ENCODE data around the gene RIT2.
"Not testable (repeated sequence)": the region's sequence is repeated elsewhere in the genome, so short reads cannot be mapped to it uniquely, and the experiment has no call there.

RIT2 gene

DNA sequence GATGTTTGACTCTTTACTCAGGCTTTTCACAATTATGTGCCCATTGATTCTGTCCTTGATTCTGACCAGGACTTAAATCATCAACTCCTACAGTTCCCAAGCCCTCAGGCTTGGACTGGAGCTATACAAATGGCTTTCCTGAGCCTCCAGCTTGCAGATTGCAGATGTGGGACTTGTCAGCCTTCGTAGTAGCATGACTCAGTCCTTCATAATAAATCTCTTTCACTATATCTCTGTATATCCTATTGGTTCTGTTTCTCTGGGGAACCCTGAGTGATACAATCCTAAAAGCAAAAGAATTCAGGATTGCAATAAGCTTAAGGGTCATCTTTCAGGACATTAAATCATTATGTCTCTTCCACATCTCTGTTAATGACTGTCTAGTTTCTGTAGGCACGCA is 356.6 kb downstream of the RIT2 start:
- no peak for DNase-seq (ENCODE audit: low spot score)

- no peak for DNase-seq (ENCODE audit: low spot score)
Measured at GRCh38 chr18:42756214-42756613, 359.3 kb downstream of the RIT2 start.

DNA sequence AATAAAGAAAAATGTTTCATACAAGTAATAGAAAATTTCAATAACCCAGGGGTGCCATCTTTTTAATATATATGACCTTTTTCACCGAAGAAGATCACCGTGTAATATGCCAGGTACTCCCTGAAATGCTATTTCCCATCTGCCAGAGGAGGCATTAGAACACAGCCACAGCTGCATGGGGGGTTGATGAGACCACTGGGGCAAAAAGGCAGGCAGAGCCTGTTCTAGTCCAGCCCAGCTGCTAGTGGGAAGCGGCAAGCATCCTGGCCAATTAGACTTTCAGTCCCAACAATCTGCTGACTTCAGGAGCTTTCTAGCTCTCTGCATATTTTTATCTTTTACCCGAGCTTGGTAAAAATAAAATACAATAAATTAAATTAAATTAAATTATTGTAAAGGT is 362.6 kb downstream of the RIT2 start:
- no peak for DNase-seq (ENCODE audit: low spot score)

- DNase-seq (ENCODE audit: low spot score), result no peak
Measured at GRCh38 chr18:42746794-42747193, 368.7 kb downstream of the RIT2 start.

GRCh38 chr18:42745931-42746330 is 369.6 kb downstream of the RIT2 start:
- DNase-seq (ENCODE audit: low spot score), result no peak

DNA sequence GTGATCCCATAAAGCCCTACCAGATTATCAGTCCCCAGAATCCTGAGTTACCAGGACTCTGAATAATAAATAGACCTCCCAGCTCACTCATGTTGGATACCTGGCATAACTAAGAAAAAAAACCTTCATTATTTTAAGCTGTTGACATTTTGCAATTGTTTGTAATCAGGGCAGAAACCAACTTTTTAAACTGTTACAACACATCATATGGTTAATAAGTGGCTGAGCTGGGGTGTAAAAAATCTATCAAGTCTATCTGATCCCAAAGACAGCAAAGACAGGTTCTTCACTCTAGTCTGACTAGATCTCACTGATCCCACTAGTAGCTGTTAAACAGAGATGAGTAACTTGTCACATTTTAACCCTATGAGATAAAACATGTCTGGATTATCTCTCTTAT is 370.3 kb downstream of the RIT2 start:
- no peak for DNase-seq (ENCODE audit: low spot score)

DNA sequence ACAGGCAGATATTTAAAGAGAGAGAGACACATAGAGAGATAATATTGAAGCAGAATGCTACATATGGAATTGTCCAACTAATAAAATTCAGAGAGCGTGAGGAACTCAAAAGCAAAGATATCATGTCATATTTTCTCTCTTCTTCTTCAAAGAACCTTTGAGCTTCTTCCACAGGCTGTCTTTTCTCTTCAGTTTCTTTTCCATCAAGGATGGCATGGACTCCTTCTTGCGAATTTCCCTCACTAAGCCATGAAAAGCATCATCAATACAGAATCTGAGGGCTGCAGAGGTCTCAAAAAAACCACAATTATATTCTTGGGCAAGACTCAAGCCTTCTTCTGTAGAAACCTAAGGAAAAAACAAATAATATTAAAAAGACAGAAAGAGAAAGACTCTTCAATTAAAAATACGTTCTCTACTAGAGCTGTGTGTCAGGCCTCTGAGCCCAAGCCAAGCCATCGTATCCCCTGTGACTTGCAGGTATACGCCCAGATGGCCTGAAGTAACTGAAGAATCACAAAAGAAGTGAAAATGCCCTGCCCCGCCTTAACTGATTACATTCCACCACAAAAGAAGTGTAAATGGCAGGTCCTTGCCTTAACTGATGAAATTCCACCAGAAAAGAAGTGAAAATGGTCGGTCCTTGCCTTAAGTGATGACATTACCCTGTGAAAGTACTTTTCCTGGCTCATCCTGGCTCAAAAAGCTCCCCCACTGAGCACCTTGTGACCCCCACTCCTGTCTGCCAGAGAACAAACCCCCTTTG is 371.9 kb downstream of the RIT2 start:
- no peak for DNase-seq (ENCODE audit: low spot score)

DNA sequence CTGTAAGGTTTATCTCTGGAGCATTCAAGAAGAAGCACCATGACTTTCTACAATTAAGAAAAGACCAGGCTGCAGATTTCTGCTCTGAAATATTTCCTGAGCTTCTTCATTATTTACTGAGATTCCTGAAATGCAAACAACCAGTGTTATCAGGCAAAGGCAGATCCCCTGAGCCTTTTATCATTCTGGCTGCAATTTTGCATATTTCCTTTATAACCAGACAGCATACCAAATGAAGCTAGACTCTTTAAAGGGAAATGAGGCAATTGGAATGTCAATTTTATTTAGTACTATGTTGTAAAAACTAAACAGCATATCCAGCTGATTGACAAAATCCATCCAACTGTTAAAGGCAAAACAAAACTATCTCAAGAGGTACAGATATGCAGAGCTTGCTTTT is 372.5 kb downstream of the RIT2 start:
- DNase-seq (ENCODE audit: low spot score), result no peak

GRCh38 chr18:42742474-42742873 is 373.0 kb downstream of the RIT2 start:
- no peak for DNase-seq (ENCODE audit: low spot score)

GRCh38 chr18:42741805-42742347 is 373.6 kb downstream of the RIT2 start:
- not testable (repeated sequence) for DNase-seq (ENCODE audit: low spot score)

- not testable (repeated sequence) for DNase-seq (ENCODE audit: low spot score)
Measured at GRCh38 chr18:42741299-42741698, 374.2 kb downstream of the RIT2 start.

DNA sequence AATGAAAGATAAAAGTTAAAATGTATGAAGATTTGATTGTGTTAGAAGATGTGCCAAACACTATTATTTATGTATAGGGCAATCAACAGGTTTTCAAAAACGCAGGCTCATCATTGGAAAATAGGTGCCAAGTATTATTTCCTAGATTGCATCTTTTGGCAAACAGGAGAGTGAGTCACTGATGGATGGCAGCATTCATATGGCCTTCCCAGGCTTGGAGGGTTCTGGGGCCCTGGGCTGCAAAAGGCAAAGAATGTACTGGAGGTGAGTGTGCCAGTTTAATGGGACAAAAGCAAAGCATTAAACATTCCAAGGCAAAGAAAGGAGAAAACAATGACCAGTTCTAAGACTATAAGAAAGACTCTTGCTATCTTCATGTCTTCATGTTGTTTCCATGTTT is 379.4 kb downstream of the RIT2 start:
- DNase-seq (ENCODE audit: low spot score), result no peak

DNA sequence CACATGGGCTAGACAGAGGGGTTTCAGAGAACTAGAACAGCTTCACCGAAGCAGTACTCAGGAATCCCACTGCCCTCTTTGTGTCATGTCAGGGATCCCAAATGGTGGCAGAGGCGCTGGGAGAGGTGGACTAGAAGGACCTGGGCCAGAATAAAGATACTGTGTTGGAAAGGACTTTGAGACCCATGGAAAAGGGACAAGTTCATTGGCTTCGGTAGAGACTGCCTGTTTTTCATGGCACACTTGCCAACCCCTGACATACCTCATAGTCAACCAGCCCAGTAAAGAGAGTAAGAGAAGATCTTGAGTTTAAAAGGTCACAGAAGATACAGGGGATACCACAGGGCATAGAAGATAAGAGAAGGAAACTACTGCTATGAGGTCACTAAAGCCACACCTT is 381.0 kb downstream of the RIT2 start:
- DNase-seq (ENCODE audit: low spot score), result no peak

GRCh38 chr18:42730272-42730671 is 385.2 kb downstream of the RIT2 start:
- DNase-seq (ENCODE audit: low spot score), result no peak

GRCh38 chr18:42719221-42719620 is 396.3 kb downstream of the RIT2 start:
- no peak for DNase-seq (ENCODE audit: low spot score)

DNA sequence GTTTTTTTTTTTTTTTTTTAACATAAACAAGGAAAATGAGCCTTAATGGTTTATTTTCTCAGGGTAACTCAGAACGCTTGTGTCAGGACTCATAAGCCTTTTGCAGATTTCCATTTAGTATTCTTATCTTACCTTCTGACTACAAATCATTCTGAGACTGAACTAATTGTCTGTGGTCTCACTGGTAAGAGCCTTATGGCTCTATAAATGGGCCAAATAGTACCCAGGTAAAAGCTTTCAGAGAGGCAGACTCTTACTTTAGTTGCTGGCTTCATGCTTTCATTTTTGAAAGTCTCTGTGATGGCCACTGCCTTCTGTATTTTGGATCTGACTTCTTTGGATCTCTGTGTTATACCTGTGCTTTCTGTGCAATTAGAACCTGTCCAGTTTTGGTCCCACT is 403.4 kb downstream of the RIT2 start:
- no peak for DNase-seq (ENCODE audit: low spot score)

DNA sequence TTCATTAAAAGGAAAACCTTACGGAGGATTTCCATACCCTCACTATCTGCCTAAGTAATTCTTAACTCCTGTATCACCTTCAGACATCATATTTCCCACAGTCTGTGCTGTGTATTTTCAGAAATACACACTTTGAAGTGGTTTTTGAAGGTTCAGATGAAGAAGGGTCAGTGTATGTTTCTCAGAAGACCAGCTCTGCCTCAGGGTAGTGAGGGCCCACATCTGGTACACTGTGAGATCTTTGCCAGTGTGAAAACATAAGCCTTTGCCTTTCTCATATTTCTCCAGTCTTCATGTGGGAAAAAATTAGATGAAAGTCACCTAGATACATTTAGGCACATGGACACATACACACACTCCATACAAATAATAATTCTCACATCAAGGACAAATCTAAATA is 408.4 kb downstream of the RIT2 start:
- DNase-seq (ENCODE audit: low spot score), result no peak

DNA sequence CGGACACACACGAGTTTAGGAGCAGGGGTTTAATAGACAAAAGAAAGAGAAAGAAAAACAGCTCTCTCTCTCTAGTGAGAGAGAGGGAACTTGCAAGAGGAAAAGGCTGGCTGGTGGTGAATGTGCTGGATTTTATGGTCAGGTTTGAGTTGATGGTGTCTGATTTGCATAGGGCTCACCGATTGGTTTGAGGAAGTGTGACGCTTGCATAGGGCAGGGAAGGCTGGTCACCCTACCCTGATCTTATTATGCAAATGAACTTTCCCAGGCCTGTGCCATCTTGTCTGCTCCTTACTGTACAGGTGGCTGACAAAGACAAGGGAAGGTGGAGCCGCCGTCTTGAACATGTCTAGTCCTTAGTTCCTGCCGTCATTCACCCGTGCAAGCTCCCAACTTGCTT is 408.9 kb downstream of the RIT2 start:
- DNase-seq (ENCODE audit: low spot score), result no peak

DNA sequence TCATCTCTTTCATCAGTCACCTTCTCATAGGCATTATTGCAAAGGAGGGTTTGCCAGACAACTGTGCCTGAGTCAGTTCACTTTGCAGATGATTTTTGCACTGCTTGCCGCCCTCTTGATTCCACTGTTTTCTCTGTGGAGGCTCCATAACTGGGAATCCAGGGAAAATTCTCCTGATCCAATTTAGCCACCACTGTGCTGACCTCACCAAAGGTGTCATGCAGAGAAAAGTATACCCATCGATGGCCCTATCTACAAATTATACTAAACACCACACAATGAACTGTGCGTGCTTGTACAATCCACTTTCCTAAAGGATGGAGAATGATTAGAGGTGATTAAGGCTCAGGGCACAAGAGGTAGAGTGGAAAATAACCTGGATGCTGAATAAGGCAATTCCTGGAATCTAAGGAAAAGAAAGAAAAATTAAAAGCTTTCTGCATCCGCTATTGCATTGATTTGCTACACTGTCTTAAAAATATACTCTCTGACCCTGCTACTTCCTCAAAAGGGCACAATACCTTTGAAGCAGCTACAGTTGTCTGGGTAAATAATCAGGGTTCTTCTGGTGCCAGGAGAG is 409.4 kb downstream of the RIT2 start:
- no peak for DNase-seq (ENCODE audit: low spot score)

Measured in SW480 (cell line).